Measurements from ENCODE around the gene ROGDI.
A peak's percentile ranks its signal among the peaks of the same experiment; 100 is the strongest.
"Not testable (repeated sequence)": the region's sequence is repeated elsewhere in the genome, so short reads cannot be mapped to it uniquely, and the experiment has no call there.

The ROGDI gene

DNA sequence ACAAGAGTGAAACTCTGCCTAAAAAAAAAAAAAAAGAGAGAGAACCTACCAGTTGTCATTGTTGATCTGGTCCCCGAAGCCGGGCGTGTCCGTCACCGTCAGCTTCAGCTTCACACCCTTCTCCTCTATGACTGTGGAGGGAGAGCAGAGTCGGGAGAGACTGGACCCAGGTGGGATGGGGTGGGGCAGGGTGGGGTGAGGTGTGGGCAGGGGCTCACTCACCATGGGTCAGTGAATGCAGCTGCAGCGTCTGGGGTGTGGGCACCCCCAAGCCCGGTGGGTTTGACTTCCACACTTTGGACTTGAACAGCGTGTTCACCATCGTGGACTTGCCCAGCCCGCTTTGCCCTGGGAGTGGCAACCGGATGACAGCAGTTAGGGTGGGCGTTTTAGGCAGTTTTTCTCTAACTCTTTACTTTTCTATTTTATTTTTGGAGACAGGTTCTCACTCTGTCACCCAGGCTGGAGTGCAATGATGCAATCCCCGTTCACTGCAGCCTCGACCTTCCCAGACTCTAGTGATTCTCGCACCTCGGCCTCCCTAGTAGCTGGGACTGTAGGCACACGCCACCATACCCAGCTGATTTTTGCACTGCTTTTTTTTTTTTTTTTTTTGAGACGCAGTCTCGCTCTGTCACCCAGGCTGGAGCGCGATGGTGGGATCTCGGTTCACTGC, 16.5 kb downstream of the ROGDI start:
- Mint-ChIP-seq H3K9me3 (no peaks in the 10 kb centered on the region), H3K27me3 (no peaks in the 10 kb centered on the region)

DNA sequence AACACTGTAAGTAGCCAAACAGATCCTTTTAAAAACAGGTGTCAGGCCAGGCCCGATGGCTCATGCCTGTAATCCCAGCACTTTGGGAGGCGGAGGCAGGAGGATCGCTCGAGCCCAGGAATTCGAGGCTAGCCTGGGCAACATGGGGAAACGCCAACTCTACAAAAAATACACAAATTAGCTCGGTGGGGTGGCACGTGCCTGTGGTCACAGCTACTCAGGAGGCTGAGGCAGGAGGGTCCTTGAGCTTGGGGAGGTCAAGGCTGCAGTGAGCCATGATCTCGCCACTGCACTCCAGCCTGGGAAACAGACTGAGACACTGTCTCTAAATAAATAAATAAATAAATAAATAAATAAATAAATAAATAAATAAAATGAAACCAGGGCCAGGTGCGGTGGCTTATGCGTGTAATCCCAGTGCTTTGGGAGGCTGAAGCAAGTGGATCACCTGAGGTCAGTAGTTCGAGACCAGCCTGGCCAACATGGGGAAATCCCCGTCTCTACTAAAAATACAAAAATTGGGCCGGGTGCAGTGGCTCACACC, 17.9 kb downstream of the ROGDI start:
- not testable (repeated sequence) for H3K9me3 Mint-ChIP-seq, H3K27me3 Mint-ChIP-seq, ATAC-seq, DNase-seq, H3K4me1 Mint-ChIP-seq, H3K4me3 Mint-ChIP-seq
- H3K27ac Mint-ChIP-seq: peak overlapping the region in 1 of 2 donors; percentile 89

More for the DNA sequence above, 16.5 kb downstream of the ROGDI start:
- Mint-ChIP-seq H3K4me1 (peaks cover 3% of the 10 kb centered on the region), H3K4me3 (no peak overlapping the region), H3K27ac (no peak overlapping the region)
- DNase-seq (no peak), ATAC-seq (no peak)

DNA sequence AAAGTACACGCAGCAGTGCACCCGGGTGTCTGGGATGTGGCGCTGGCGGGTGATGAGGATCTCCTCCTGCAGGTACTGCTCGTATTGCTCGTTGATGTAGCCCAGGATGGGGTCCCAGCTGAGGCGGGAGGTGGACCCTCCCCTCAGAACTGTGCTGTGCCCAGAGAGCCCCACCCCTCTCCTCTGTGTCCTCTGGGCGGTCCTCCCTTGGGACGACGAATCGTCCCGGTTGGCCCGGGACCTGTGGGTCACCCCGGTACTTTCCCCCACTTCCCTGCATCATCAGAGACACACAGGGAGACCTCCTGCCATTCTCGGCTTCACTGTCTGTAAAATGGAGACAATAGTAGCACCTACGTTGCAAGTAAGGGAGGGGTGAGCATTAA, 18.5 kb downstream of the ROGDI start:
- Mint-ChIP-seq H3K4me3 (no peak overlapping the region), H3K27me3 (no peaks in the 10 kb centered on the region), H3K4me1 (no peaks in the 10 kb centered on the region), H3K27ac (peak overlapping the region; percentile 33 to 89), H3K9me3 (no peaks in the 10 kb centered on the region)
- no peak for DNase-seq
- peak; percentile 37 for ATAC-seq

DNA sequence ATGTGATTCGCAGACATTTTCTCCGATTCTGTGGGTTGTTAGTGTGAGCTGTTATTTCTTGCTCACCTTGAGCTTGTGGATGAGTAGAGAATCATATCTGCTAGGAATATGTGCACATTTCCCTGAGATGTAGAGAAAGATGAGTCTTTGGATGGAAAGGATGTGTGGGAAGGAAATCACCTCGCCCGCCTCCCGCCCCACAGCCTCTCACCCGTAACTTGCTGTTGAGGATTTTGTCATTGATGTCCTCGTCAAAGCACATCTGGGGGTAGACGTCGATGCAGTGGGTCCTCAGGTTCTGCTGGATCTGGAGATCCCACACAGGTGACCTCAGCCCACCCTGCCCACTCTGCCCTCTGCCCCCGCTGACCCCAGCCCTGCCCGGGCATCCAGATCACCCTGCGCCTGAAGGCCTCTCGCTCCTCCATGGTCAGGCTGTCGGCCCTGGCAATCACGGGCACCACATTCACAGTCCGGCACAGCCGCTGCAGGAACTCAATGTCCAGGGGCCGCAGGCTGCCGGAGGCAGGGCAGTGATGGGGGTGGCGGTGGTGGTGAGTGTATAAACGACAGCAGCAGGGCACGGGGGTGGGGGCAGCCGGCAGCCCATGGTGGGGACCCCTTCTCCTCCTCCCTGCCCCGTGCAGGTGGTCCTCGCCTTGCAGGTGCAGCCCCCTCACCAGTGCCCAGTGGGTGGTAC, 19.0 kb downstream of the ROGDI start:
- DNase-seq: no peak
- Mint-ChIP-seq H3K27ac (no peak overlapping the region), H3K9me3 (no peaks in the 10 kb centered on the region), H3K4me1 (no peaks in the 10 kb centered on the region), H3K27me3 (no peaks in the 10 kb centered on the region), H3K4me3 (no peak overlapping the region)
- ATAC-seq: peak; percentile 26

DNA sequence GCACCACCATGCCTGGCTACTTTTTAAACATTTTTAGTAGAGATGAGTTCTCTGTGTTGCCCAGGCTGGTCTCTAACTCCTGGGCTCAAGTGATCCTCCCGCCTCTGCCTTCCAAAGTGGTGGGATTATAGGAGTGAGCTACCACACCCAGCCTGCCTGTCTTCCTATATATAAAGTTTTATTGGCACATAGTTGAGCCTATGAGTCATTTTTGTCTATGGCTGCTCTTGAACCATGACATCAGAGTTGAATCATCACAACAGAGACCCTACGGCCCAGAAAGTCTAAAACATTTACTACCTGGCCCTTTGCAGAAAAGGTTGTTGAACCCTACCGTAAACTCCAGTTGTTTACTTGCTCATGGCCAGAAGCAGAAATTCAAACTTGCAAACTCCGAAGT, 22.2 kb downstream of the ROGDI start:
- Mint-ChIP-seq H3K9me3 (no peaks in the 10 kb centered on the region), H3K4me1 (no peaks in the 10 kb centered on the region), H3K27me3 (no peaks in the 10 kb centered on the region), H3K27ac (no peak overlapping the region), H3K4me3 (no peak overlapping the region)
- no peak for ATAC-seq
- DNase-seq: no peak

DNA sequence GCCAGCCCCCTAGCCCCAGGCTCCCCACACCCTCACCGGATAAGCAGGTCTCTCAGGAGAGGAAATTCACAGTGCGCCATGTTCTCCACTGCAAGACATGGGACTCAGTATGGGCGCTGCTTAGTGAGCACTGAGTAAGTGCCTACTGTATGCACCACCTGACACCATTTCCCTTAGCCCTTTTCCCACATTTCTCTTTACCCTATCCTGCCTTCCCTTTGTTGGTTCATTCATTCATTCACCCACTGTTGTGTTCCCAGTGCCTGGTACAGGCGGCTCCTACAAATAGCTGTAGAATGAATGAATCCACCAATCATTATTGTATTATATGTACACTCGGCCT, 24.4 kb downstream of the ROGDI start:
- Mint-ChIP-seq H3K4me1 (no peaks in the 10 kb centered on the region), H3K4me3 (no peak overlapping the region), H3K27ac (no peak overlapping the region), H3K9me3 (no peaks in the 10 kb centered on the region), H3K27me3 (no peaks in the 10 kb centered on the region)
- ATAC-seq (no peak), DNase-seq (no peak)

DNA sequence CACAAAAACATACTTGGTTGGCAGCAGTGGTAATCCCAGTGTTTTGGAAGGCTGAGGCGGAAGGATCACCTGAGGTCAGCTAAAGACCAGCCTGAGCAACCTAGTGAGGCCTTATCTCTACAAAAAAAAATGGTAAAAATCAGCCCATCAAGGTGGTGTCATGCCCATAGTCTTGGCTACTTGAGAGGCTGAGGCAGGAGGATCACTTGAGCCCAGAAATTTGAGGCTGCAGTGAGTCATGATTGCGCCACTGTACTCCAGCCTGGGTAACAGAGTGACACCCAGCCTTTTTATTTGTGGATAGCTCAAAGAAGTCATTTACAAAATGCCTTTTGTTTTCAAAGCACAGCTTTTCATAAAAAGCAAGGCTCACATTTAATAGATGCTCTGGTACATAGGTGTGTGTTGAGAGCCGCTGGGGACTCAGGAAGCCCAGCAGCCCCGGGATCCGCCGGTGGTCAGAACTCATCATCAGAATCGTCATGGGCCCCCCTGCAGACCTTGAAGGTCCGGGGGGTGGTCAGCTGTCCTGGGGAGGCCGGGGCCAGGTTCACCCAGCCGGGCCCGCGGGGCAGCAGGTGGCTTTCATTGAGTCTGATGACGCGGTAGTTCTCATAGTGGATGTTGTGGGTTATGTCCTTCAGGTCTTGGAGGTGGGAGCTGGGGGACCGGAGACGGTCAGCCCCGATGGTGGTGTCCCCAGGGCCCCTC, 24.9 kb downstream of the ROGDI start:
- ATAC-seq: no peak
- Mint-ChIP-seq H3K4me3 (no peak overlapping the region), H3K27ac (no peak overlapping the region), H3K4me1 (no peaks in the 10 kb centered on the region), H3K27me3 (no peaks in the 10 kb centered on the region), H3K9me3 (no peaks in the 10 kb centered on the region)
- no peak for DNase-seq

DNA sequence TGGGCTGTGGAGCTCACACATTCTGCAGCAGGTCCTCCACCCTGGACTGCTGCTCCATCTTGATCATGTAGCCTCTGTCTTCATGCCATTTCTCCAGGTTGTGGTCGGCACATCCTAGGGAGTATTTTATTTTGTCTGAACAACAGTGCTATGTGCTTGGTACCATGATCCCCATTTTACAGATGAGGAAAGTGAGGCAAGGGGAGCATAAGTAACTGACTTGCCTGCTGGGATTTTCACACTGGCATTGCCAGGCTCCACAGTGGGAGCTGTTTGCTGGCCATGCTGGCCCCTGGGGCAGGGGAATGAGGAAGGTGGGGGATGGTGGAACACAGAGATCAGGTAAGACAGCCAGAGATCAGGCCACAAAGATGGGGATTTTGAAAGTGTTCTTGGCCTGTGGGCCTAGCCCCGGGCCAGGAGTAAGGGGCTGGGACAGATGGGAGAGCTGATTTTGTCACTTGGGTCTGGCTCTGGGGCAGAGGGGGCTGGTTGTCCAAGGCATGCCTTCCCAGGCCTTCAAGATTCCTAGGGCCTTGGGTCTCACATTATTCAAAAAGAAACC, 26.2 kb downstream of the ROGDI start:
- ATAC-seq (no peak), DNase-seq (no peak)
- no peaks in the 10 kb centered on the region for H3K9me3 Mint-ChIP-seq
- H3K4me3 Mint-ChIP-seq: no peak overlapping the region
- no peak overlapping the region for H3K27ac Mint-ChIP-seq
- no peaks in the 10 kb centered on the region for H3K27me3 Mint-ChIP-seq
- H3K4me1 Mint-ChIP-seq: no peaks in the 10 kb centered on the region

DNA sequence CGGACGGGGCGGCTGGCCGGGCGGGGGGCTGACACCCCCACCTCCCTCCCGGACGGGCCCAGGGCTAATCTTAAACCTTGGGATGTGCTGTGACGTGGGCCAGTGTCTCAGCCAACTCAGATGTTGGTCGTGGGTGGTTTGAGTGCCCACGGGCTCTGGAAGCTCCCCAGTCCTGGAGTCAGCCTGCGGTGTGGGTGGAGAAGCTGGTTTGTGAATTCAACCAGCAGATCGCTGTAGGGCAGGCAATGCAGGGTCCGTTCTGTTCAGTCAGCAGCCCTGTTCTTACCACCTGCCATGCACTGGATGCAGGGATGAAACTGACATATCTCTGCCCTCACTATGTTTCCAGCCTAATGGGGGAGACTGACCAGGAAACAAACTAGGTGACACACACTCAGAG, 27.4 kb downstream of the ROGDI start:
- ATAC-seq (peak; percentile 43), DNase-seq (no peak)
- Mint-ChIP-seq H3K9me3 (no peaks in the 10 kb centered on the region), H3K27ac (no peak overlapping the region), H3K4me1 (no peaks in the 10 kb centered on the region), H3K27me3 (no peaks in the 10 kb centered on the region), H3K4me3 (no peak overlapping the region)

DNA sequence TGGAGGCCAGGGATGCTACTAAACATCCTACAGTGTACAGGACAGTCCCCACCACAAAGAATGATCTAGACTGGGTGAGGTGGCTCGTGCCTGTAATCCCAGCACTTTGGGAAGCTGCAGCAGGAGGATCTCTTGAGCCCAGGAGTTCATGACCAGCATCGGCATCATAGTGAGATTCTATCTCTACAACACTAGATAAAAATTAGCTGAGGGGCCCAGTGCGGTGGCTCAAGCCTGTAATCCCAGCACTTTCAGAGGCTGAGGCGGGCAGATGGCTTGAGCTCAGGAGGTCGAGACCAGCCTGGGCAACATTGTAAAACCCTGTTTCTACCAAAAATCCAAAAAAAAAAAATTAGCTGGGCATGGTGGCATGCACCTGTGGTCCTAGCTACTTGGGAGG, 30.1 kb downstream of the ROGDI start:
- no peaks in the 10 kb centered on the region for H3K9me3 Mint-ChIP-seq
- peaks cover 22% of the 10 kb centered on the region for H3K4me1 Mint-ChIP-seq
- ATAC-seq (no peak), DNase-seq (no peak)
- H3K27me3 Mint-ChIP-seq: no peaks in the 10 kb centered on the region
- H3K4me3 Mint-ChIP-seq: no peak overlapping the region
- no peak overlapping the region for H3K27ac Mint-ChIP-seq

DNA sequence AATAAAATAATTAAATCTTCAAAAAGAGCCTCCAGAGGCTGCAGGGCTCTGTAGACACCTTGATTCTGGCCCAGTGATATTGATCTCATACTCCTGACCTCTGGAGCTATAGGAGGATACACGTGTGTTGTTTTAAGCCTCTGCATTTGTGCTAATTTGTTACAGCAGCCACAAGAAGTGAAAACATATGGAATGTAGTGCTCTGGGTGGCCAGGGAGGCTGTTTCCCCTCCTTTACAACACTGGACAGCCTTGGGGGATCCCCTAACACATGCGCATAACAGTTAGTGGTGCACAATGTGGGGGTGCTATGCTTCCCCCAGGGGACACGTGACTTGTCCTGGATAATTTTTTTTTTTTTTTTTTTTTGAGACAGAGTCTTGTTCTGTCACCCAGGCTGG, 30.8 kb downstream of the ROGDI start:
- DNase-seq (no peak), ATAC-seq (no peak)
- Mint-ChIP-seq H3K27ac (no peak overlapping the region), H3K4me3 (no peak overlapping the region), H3K4me1 (peaks cover 24% of the 10 kb centered on the region), H3K27me3 (no peaks in the 10 kb centered on the region), H3K9me3 (no peaks in the 10 kb centered on the region)

DNA sequence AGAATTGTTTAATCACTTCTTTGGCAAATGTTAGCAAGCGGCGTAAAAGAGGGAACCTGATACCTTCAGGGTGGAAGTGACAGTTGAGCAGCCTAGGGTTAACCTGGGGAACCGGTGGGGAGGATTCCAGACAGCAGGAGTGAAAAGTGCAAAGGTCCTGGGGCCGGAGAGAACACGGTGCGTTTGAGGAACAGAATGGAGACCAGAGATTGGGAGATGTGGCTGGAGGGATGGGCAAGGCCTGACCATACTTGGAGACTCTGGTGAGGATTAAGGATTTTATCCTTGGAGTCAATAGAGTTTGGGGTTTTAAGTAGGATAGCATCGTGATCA, 33.2 kb downstream of the ROGDI start:
- Mint-ChIP-seq H3K27ac (no peak overlapping the region), H3K4me1 (peaks cover 37% of the 10 kb centered on the region), H3K27me3 (no peaks in the 10 kb centered on the region), H3K9me3 (no peaks in the 10 kb centered on the region), H3K4me3 (peak overlapping the region in 1 of 2 donors; percentile 94)
- no peak for ATAC-seq
- no peak for DNase-seq

DNA sequence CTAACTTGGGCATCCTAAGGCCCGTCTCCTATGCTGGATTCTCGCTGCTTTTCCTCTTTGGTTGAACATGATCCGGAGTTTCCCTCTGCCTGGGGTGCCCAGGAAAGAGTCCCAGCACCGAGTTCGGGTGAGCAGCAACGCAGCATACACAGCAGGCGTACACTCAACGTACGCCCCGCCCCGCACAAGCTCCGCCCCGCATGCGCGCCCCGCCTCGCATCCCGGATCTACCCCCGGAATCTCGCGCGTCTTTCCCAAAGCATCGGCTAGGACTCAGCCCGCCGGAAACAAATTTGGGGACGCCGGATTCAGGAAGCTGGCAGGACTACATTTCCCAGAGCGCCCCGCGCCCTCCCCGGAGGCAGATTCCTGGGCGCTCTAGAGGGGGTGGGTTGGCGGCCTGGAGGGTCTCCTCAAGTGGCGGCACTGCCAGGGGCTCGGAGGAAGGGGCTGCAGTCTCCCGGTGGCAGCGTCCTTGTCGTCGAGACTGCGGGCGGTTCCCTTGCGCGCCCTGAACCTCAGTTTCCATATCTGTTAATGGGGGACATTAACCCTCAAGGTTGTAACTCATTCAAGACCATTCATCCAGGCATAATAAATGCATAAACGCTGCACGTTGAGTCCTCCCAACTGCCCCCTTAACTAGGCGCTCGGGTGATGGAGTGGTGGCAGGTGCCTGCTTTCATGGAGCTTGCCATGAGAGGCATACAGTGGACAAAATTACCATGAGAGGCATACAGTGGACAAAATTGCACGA, 33.7 kb downstream of the ROGDI start:
- H3K27me3 Mint-ChIP-seq: no peaks in the 10 kb centered on the region
- DNase-seq (peak; percentile 70 to 88), ATAC-seq (peak; percentile 80)
- H3K9me3 Mint-ChIP-seq: no peaks in the 10 kb centered on the region
- peak overlapping the region; percentile 89 to 94 for H3K4me3 Mint-ChIP-seq
- peak overlapping the region; percentile 88 to 95 for H3K27ac Mint-ChIP-seq
- peaks cover 37% of the 10 kb centered on the region for H3K4me1 Mint-ChIP-seq

DNA sequence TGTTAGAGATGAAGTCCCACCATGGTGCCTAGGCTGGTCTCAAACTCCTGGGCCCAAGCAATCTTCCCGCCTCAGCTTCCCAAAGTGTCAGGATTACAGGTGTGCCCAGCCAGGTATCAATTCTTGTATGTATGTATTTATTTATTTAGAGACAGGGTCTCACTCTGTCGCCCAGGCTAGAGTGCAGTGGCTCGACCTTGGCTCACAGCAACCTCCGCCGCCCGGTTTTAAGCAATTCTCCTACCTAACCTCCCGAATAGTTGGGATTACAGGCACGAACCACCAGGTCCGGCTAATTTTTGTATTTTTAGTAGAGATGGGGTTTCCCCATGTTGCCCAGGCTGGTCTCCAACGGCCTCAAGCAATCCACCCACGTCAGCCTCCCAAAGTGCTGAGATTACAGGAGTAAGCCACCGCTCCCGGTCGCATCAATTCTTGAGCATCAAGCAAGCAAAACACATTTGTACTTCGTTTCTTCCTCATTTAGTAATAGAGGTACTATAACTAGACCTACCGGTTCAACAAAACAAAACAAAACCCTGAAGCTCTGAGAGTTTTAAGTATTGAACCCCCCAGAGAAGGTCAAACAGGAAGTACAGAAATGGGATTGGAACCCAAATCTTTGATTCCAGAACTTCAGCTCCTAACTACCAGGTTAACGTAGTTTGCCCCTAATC, 34.4 kb downstream of the ROGDI start:
- H3K4me3 Mint-ChIP-seq: peak overlapping the region; percentile 89 to 94
- ATAC-seq: no peak

More for the DNA sequence above, 34.4 kb downstream of the ROGDI start:
- peaks cover 37% of the 10 kb centered on the region for H3K4me1 Mint-ChIP-seq
- no peaks in the 10 kb centered on the region for H3K27me3 Mint-ChIP-seq
- DNase-seq: no peak
- H3K9me3 Mint-ChIP-seq: no peaks in the 10 kb centered on the region
- H3K27ac Mint-ChIP-seq: peak overlapping the region in 1 of 2 donors; percentile 88

Data from stimulated activated naive CD8-positive, alpha-beta T cell treated with anti-CD3 and anti-CD28 coated beads, Interleukin-15, amount 100 ng/mL, for 72 hours (primary cell).